Heart right ventricle (tissue), 16 donors: ENCODE data around the gene ALPK3. TPM values are rescaled to one million over a fixed set of nuclear protein-coding genes. Genes with fewer than 3 reads are reported as not detected.
A peak's percentile ranks its signal among the peaks of the same experiment; 100 is the strongest.

ENCODE experiments used
- ATAC-seq, 8 donors: fragments of 200-7000 bp; cut with Tn5 transposase; one replicate each; pipeline ENCODE4 v1.9.1; 2020; ENCODE audit warnings: mild to moderate bottlenecking in 8 of 8, moderate library complexity in 8 of 8, moderate number of reproducible peaks in 1 of 8
- DNase-seq, 2 donors: peaks; one replicate each; pipeline ENCODE4 v3.0.0-alpha.2; 2020
- H3K27ac ChIP-seq, 10 donors: fragments of 200-600 bp; sonication (generic) in 2 of 10; one replicate each; pipeline versions ENCODE4 v1.5.0 to v1.8.0; 2020 to 2022; ENCODE audit warnings: mild to moderate bottlenecking in 3 of 10
- H3K27me3 ChIP-seq, 7 donors: fragments of 200-600 bp; one replicate each; pipeline ENCODE4 v1.8.0; 2021 to 2022; ENCODE audit warnings: mild to moderate bottlenecking in 2 of 7
- H3K36me3 ChIP-seq, 9 donors: fragments of 200-600 bp; sonication (generic) in 1 of 9; one replicate each; pipeline versions ENCODE4 v1.5.0 to v1.8.0; 2020 to 2022; ENCODE audit warnings: mild to moderate bottlenecking in 2 of 9
- H3K4me1 ChIP-seq, 9 donors: fragments of 200-600 bp; sonication (generic) in 1 of 9; one replicate each; pipeline versions ENCODE4 v1.5.0 to v1.8.0; 2020 to 2022; ENCODE audit warnings: mild to moderate bottlenecking in 4 of 9
- H3K4me3 ChIP-seq, 10 donors: fragments of 200-600 bp; sonication (generic) in 2 of 10; one replicate each; pipeline versions ENCODE4 v1.5.0 to v1.8.0; 2020 to 2022; ENCODE audit warnings: mild to moderate bottlenecking in 7 of 10, moderate library complexity in 2 of 10
- H3K9me3 ChIP-seq, 11 donors: fragments of 200-600 bp in 10 of 11; sonication (generic) in 2 of 11; one replicate each; pipeline versions ENCODE4 v1.5.0 to v1.8.0; 2013 to 2022; ENCODE audit warnings: mild to moderate bottlenecking in 2 of 11, control low read depth in 1 of 11, moderate library complexity in 1 of 11
- CTCF ChIP-seq, 9 donors: fragments of 200-600 bp; sonication (generic) in 2 of 9; IDR thresholded peaks; one replicate each; pipeline versions ENCODE4 v1.5.0 to v1.8.0; 2021 to 2022; ENCODE audit warnings: antibody characterized with exemption in 9 of 9, mild to moderate bottlenecking in 5 of 9, moderate library complexity in 1 of 9
- WGBS, 2 donors: extraction: QIAGEN DNeasy Blood & Tissue Kit; methylation state at CpG; one replicate each; pipeline ENCODE4 v1.1.7; 2013; ENCODE audit warnings: inconsistent platforms in 1 of 2; 5-methylcytosine and 5-hydroxymethylcytosine counted together
- intact Hi-C, 10 donors: fragments of 100-400 bp; cut with DNase I; formaldehyde crosslinking; loops; one replicate each; pipeline versions ENCODE4 v1.11.1 to v1.14.2; 2022
- polyA plus RNA-seq, 2 donors: library from polyadenylated mRNA; stranded (reverse); fragments of 200-250 nt; gene quantifications; one replicate each; pipeline ENCODE4 v1.2.3, GENCODE V29; 2013
- total RNA-seq, 10 donors: library from RNA; stranded (reverse); fragmentation: NEBNext Ultra II Directional in 3 of 10; extraction: Animal tissue kit (Norgen Biotek cat#: 25700) in 3 of 10; gene quantifications; one replicate each; pipeline versions ENCODE4 v1.2.1 to v1.2.4, GENCODE V29; 2021 to 2023
- donor health status: Arrhythmogenic right ventricular cardiomyopathy.
- donor health status: ischemic (EF 13 %, LVEDD 7.1; RV severe dilation, severe dysfunction).
- donor health status: healthy with polysubstance abuse.
- donor health status: DM: no; HTN: yes; CAD: no.
- donor health status: DM: no; HTN: no; CAD: no.
- donor health status: ischemic (EF 25% LVEDD 6.9; RV normal size, moderate dysfunction).
- donor health status: ischemic (EF 25% LVEDD 5.7; RV mildly dilated, moderate dysfunction).
- donor health status: healthy.
- donor health status: DM: yes; HTN: yes; CAD: no.
- donor health status: Ischemic cardiomyopathy.
- donor health status: ischemic (EF 35%, LVEDD 5.7; RV mildly dilated, moderate dysfunction).
- donor health status: nonischemic (EF 11% LVEDD 7.7; RV severe dilation, severe dysfunction).
- donor health status: DM: yes; HTN: yes; CAD: no.
- donor health status: PGD.
- donor health status: ischemic (EF 29% LVEDD 5.4; RV normal size, mild dysfunction).
- donor health status: nonischemic (EF 23%, LVEDD 6.1; RV moderate dilation, normal function).

The ALPK3 gene
- total and polyA plus RNA-seq, 12 donors = 35.1 to 268 (median 162) TPM

- DNase-seq = no peak
- peak overlapping the region; percentile 31 to 73 (median 64) for H3K4me3 ChIP-seq
- H3K27me3 ChIP-seq = no peaks in the 10 kb centered on the region
- WGBS, 2 donors = 11 to 14% methylated on average over 27 of the region's 27 CpGs
- intact Hi-C loops = loop anchor here in 8 of 10 donors (5.0 to 10.0 kb wide), 6 partner anchors 63 to 223 kb away; partner anchors contain the start of genes ZNF592 (in 5 of the 8), NMB (in 3 of the 8) and WDR73 (in 3 of the 8)
- peaks cover 14 to 69% (median 61%) of the 10 kb centered on the region in 9 donors for H3K4me1 ChIP-seq
- H3K27ac ChIP-seq = peak overlapping the region; percentile 91 to 99 (median 96)
- TF ChIP-seq CTCF (IDR thresholded peaks at IDR 0.05) = no peak
- H3K9me3 ChIP-seq = no peaks in the 10 kb centered on the region
- peaks cover 0 to 4% (median 0%) of the 10 kb centered on the region in 9 donors for H3K36me3 ChIP-seq
- ATAC-seq = peak; percentile 18 to 45 (median 30)
Measured at GRCh38 chr15:84817466-84818081, 418 bp downstream of the ALPK3 start.

GRCh38 chr15:84818261-84819131 is 1.3 kb downstream of the ALPK3 start:
- ATAC-seq (peak in 7 of 8 donors; percentile 12 to 63 (median 30)), DNase-seq (peak in 1 of 2 donors; percentile 71)
- TF ChIP-seq CTCF (IDR thresholded peaks at IDR 0.05) = peak in 4 of 9 donors; percentile 9 to 41 (median 24)
- no peaks in the 10 kb centered on the region for H3K27me3 ChIP-seq
- H3K27ac ChIP-seq = peak overlapping the region; percentile 91 to 99 (median 96)
- H3K36me3 ChIP-seq = peaks cover 0 to 4% (median 0%) of the 10 kb centered on the region in 9 donors
- intact Hi-C loops = loop anchor here in 8 of 10 donors (1.0 to 10.0 kb wide), 7 partner anchors 64 to 224 kb away; partner anchors contain the start of genes ZNF592 (in 6 of the 8), NMB (in 3 of the 8) and WDR73 (in 3 of the 8)
- H3K4me1 ChIP-seq = peaks cover 14 to 78% (median 70%) of the 10 kb centered on the region in 9 donors
- 14 to 25% methylated on average over 9 of the region's 9 CpGs for whole genome bisulfite sequencing, 2 donors
- no peaks in the 10 kb centered on the region for H3K9me3 ChIP-seq
- H3K4me3 ChIP-seq = peak overlapping the region; percentile 31 to 73 (median 64)

DNA sequence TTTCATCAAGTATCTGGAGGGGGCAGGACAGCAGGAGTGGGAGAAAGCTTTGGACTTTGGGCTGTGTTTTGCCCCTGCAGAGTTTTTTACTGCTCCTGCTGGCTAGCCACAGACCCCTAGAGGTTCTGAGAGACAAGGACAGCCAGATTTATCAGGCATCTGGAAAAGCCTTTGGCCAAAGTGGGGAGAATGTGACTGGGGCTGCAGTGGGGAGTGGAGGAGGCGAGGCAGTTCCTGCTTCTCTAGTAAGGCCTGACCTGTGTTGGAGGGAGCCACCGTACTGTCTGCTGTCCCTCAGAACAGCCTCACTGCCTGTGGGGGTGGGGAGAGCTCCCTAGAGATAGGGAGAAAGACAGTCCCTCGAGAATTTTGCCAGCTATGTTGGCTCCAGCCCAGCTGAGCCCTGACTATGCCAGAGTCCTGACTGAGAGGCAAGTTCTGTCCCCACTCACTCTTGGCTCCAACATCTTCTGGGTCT is 2.2 kb downstream of the ALPK3 start:
- ATAC-seq (peak; percentile 12 to 58 (median 42)), DNase-seq (peak; percentile 69 to 72)
- peak overlapping the region; percentile 7 to 73 (median 64) for H3K4me3 ChIP-seq
- intact Hi-C loops = loop anchor here in 8 of 10 donors (1.0 to 10.0 kb wide), 7 partner anchors 65 to 225 kb away; partner anchors contain the start of genes ZNF592 (in 6 of the 8), NMB (in 3 of the 8) and WDR73 (in 3 of the 8)
- H3K27me3 ChIP-seq = no peaks in the 10 kb centered on the region
- peaks cover 0 to 5% (median 0%) of the 10 kb centered on the region in 9 donors for H3K36me3 ChIP-seq
- H3K27ac ChIP-seq = peak overlapping the region; percentile 91 to 99 (median 96)
- H3K9me3 ChIP-seq = no peaks in the 10 kb centered on the region
- peaks cover 19 to 86% (median 79%) of the 10 kb centered on the region in 9 donors for H3K4me1 ChIP-seq
- peak in 2 of 9 donors; percentile 10 to 18 for TF ChIP-seq CTCF (IDR thresholded peaks at IDR 0.05)
- 21 to 39% methylated on average over 3 of the region's 3 CpGs for WGBS, 2 donors
